GM23338 (cell line): ENCODE measurements around the gene PNLIP. TPM values are rescaled to one million over a fixed set of nuclear protein-coding genes. Genes with fewer than 3 reads are reported as not detected.

ENCODE experiments used
- ATAC-seq: fragments of 200-7000 bp; cut with Tn5 transposase; 3 replicates; pipeline ENCODE4 v1.9.1; 2020
- DNase-seq: peaks from one replicate; pipeline ENCODE4 v3.0.0-alpha.2; 2015; ENCODE audit warnings: low spot score
- H2AFZ ChIP-seq: fragments of 200-600 bp; sonication (generic); 2 replicates; pipeline ENCODE4 v1.8.0; 2016; ENCODE audit warnings: antibody characterized with exemption, mild to moderate bottlenecking, moderate library complexity
- H3F3A ChIP-seq: fragments of 200-600 bp; sonication (generic); replicated peaks from 2 replicates; pipeline ENCODE4 v1.8.0; 2017; ENCODE audit warnings: antibody characterized with exemption, mixed run types, low read depth
- H3K27ac ChIP-seq: fragments of 200-600 bp; sonication (generic); 2 replicates; pipeline ENCODE4 v1.6.1; 2016; ENCODE audit warnings: low read depth
- H3K27me3 ChIP-seq: fragments of 200-600 bp; sonication (generic); 2 replicates; pipeline ENCODE4 v1.8.0; 2016; ENCODE audit warnings: mild to moderate bottlenecking, mixed run types, moderate library complexity; ENCODE audit not compliant: insufficient read depth
- H3K36me3 ChIP-seq: fragments of 200-600 bp; sonication (generic); 2 replicates; pipeline ENCODE4 v1.8.0; 2016; ENCODE audit warnings: mild to moderate bottlenecking; ENCODE audit not compliant: insufficient read depth
- H3K4me1 ChIP-seq: fragments of 200-600 bp; sonication (generic); 2 replicates; pipeline ENCODE4 v1.8.0; 2016; ENCODE audit warnings: mild to moderate bottlenecking, moderate library complexity; ENCODE audit not compliant: insufficient read depth
- H3K4me2 ChIP-seq: fragments of 200-600 bp; sonication (generic); 2 replicates; pipeline ENCODE4 v1.7.1; 2017; ENCODE audit warnings: mixed run types
- H3K4me3 ChIP-seq: fragments of 200-600 bp; sonication (generic); 2 replicates; pipeline ENCODE4 v1.6.1; 2016; ENCODE audit warnings: mixed run types
- H3K79me2 ChIP-seq: fragments of 200-600 bp; sonication (generic); replicated peaks from 2 replicates; pipeline ENCODE4 v1.8.0; 2017; ENCODE audit warnings: mild to moderate bottlenecking; ENCODE audit not compliant: insufficient read depth
- H3K9me2 ChIP-seq: fragments of 200-600 bp; sonication (generic); 2 replicates; pipeline ENCODE4 v1.8.0; 2017; ENCODE audit not compliant: insufficient read depth
- H4K20me1 ChIP-seq: fragments of 200-600 bp; sonication (generic); replicated peaks from 2 replicates; pipeline ENCODE4 v1.8.0; 2017; ENCODE audit warnings: mild to moderate bottlenecking; ENCODE audit not compliant: insufficient read depth
- H3K27ac Mint-ChIP-seq: 2 replicates; pipeline ENCODE4 v1.8.0; 2020; ENCODE audit warnings: inconsistent platforms, mild to moderate bottlenecking, moderate library complexity, mixed read lengths
- H3K27me3 Mint-ChIP-seq: 3 replicates; pipeline ENCODE4 v1.8.0; 2022; ENCODE audit warnings: low read depth, mild to moderate bottlenecking, moderate library complexity, mixed read lengths, inconsistent platforms; ENCODE audit not compliant: insufficient read depth, poor library complexity
- H3K36me3 Mint-ChIP-seq: 3 replicates; pipeline ENCODE4 v1.8.0; 2021; ENCODE audit warnings: low read depth, mild to moderate bottlenecking, inconsistent platforms, moderate library complexity, mixed read lengths
- H3K4me1 Mint-ChIP-seq: 3 replicates; pipeline ENCODE4 v1.8.0; 2020; ENCODE audit warnings: mild to moderate bottlenecking, inconsistent platforms, mixed read lengths
- H3K4me3 Mint-ChIP-seq: 3 replicates; pipeline ENCODE4 v1.8.0; 2021; ENCODE audit warnings: moderate library complexity, mild to moderate bottlenecking, inconsistent platforms, mixed read lengths
- H3K9me3 Mint-ChIP-seq: 3 replicates; pipeline ENCODE4 v1.8.0; 2020; ENCODE audit warnings: moderate library complexity, mild to moderate bottlenecking, inconsistent platforms, mixed read lengths
- CREB1 ChIP-seq: fragments of 250-450 bp; sonication (Bioruptor Pico); IDR thresholded peaks from 2 replicates; pipeline ENCODE4 v1.5.0; 2020; ENCODE audit warnings: low read depth, mild to moderate bottlenecking, moderate library complexity
- EZH2 ChIP-seq: fragments of 200-600 bp; sonication (generic); IDR thresholded peaks from one replicate; pipeline ENCODE4 v1.8.0; 2017; ENCODE audit warnings: antibody characterized with exemption, mild to moderate bottlenecking, low read depth; ENCODE audit not compliant: unreplicated experiment
- EZH2phosphoT487 ChIP-seq: fragments of 200-600 bp; sonication (generic); IDR thresholded peaks from one replicate; pipeline ENCODE4 v1.8.1; 2018; ENCODE audit warnings: antibody characterized with exemption; ENCODE audit not compliant: unreplicated experiment
- JUNB ChIP-seq: IDR thresholded peaks from one replicate; pipeline ENCODE4 v1.6.1; 2016; ENCODE audit warnings: antibody characterized with exemption; ENCODE audit not compliant: unreplicated experiment
- NANOG ChIP-seq: IDR thresholded peaks from 2 replicates; pipeline ENCODE4 v1.6.1; 2016; ENCODE audit warnings: antibody characterized with exemption, borderline replicate concordance
- POLR2AphosphoS5 ChIP-seq: IDR thresholded peaks from 2 replicates; pipeline ENCODE4 v1.6.1; 2016; ENCODE audit warnings: antibody characterized with exemption, low read depth
- ZNF114 ChIP-seq: fragments of 250-450 bp; sonication (Bioruptor Pico); IDR thresholded peaks from 2 replicates; pipeline ENCODE4 v1.5.0; 2020; ENCODE audit warnings: mild to moderate bottlenecking, moderate library complexity
- polyA plus RNA-seq: library from polyadenylated mRNA; unstranded; fragments of >200 nt; fragmentation: Nextera tagmentation; extraction: Ambion mirVana; gene quantifications from 2 replicates; pipeline ENCODE4 v1.2.1, GENCODE V29; 2016
- total RNA-seq: library from RNA; depleted of rRNA; stranded (reverse); fragments of >200 nt; shearing (Covaris generic); gene quantifications from 2 replicates; pipeline ENCODE4 v1.2.3, GENCODE V29; 2014
- TF ChIP-seq, protein P1 (sequence below): IDR thresholded peaks from one replicate; pipeline ENCODE4 v1.6.1; 2018; ENCODE audit warnings: antibody characterized with exemption; ENCODE audit not compliant: unreplicated experiment
- TF ChIP-seq, protein P2 (sequence below), 2 experiments: fragments of 200-600 bp in 1 of 2; sonication (generic) in 1 of 2; conservative IDR thresholded peaks; 2 replicates each; pipeline versions ENCODE4 v1.5.1 to v1.6.1; 2016 to 2017; ENCODE audit warnings: antibody characterized with exemption in 2 of 2, low read depth in 2 of 2, mild to moderate bottlenecking in 2 of 2, moderate library complexity in 1 of 2
- TF ChIP-seq, protein P3 (sequence below): IDR thresholded peaks from 2 replicates; pipeline ENCODE4 v1.6.1; 2016; ENCODE audit warnings: antibody characterized with exemption

PNLIP gene
- total and polyA plus RNA-seq, 2 experiments from 2014 or later, result not detected

DNA sequence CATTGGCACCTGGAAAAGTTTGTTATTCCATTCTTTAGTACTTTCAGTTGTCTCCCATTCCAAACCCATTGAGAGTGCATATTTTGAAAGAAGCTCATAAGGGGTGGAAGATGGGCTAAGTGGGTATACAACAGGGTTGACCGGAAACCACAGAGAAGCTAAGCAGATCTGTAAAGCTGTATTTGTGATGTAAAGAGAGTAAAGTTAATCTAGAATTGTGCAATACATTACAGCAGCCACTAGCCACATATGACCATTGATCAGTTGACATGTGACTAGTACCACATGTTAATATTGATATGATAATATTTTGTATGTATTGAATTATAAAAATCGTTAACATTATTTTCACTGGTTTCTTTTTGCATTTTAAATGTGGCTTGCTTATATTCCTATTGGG is 4.9 kb upstream of the PNLIP start:
- Mint-ChIP-seq H3K36me3 (no peaks in the 10 kb centered on the region), H3K27me3 (no peaks in the 10 kb centered on the region), H3K27ac (no peak overlapping the region), H3K9me3 (peaks cover 16% of the 10 kb centered on the region), H3K4me3 (no peak overlapping the region), H3K4me1 (peaks cover 15% of the 10 kb centered on the region; the same call in 2 of the 3 replicates)
- Histone ChIP-seq H3K4me1 (peaks cover 13% of the 10 kb centered on the region; the same call in 1 of the 2 replicates), H2AFZ (no peak overlapping the region), H3K4me3 (no peak overlapping the region), H3F3A (no peaks in the 10 kb centered on the region), H3K36me3 (peaks cover 10% of the 10 kb centered on the region; the same call in 1 of the 2 replicates), H3K9me2 (peaks cover 3% of the 10 kb centered on the region), H3K4me2 (no peak overlapping the region), H4K20me1 (no peaks in the 10 kb centered on the region), H3K27me3 (no peaks in the 10 kb centered on the region), H3K27ac (no peak overlapping the region), H3K79me2 (no peaks in the 10 kb centered on the region)
- DNase-seq, result no peak
- TF ChIP-seq, protein P1, sequence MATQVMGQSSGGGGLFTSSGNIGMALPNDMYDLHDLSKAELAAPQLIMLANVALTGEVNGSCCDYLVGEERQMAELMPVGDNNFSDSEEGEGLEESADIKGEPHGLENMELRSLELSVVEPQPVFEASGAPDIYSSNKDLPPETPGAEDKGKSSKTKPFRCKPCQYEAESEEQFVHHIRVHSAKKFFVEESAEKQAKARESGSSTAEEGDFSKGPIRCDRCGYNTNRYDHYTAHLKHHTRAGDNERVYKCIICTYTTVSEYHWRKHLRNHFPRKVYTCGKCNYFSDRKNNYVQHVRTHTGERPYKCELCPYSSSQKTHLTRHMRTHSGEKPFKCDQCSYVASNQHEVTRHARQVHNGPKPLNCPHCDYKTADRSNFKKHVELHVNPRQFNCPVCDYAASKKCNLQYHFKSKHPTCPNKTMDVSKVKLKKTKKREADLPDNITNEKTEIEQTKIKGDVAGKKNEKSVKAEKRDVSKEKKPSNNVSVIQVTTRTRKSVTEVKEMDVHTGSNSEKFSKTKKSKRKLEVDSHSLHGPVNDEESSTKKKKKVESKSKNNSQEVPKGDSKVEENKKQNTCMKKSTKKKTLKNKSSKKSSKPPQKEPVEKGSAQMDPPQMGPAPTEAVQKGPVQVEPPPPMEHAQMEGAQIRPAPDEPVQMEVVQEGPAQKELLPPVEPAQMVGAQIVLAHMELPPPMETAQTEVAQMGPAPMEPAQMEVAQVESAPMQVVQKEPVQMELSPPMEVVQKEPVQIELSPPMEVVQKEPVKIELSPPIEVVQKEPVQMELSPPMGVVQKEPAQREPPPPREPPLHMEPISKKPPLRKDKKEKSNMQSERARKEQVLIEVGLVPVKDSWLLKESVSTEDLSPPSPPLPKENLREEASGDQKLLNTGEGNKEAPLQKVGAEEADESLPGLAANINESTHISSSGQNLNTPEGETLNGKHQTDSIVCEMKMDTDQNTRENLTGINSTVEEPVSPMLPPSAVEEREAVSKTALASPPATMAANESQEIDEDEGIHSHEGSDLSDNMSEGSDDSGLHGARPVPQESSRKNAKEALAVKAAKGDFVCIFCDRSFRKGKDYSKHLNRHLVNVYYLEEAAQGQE, result no peak
- TF ChIP-seq EZH2phosphoT487 (no peak), POLR2AphosphoS5 (no peak), NANOG (no peak), JUNB (no peak), CREB1 (CRISPR knock-in tag) (no peak), EZH2 (no peak), ZNF114 (CRISPR knock-in tag) (no peak)
- TF ChIP-seq, protein P2, sequence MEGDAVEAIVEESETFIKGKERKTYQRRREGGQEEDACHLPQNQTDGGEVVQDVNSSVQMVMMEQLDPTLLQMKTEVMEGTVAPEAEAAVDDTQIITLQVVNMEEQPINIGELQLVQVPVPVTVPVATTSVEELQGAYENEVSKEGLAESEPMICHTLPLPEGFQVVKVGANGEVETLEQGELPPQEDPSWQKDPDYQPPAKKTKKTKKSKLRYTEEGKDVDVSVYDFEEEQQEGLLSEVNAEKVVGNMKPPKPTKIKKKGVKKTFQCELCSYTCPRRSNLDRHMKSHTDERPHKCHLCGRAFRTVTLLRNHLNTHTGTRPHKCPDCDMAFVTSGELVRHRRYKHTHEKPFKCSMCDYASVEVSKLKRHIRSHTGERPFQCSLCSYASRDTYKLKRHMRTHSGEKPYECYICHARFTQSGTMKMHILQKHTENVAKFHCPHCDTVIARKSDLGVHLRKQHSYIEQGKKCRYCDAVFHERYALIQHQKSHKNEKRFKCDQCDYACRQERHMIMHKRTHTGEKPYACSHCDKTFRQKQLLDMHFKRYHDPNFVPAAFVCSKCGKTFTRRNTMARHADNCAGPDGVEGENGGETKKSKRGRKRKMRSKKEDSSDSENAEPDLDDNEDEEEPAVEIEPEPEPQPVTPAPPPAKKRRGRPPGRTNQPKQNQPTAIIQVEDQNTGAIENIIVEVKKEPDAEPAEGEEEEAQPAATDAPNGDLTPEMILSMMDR (conservative IDR thresholded peaks at IDR 0.05; ENCODE audit: low read depth in 2 of 2), result no peak
- TF ChIP-seq, protein P3, sequence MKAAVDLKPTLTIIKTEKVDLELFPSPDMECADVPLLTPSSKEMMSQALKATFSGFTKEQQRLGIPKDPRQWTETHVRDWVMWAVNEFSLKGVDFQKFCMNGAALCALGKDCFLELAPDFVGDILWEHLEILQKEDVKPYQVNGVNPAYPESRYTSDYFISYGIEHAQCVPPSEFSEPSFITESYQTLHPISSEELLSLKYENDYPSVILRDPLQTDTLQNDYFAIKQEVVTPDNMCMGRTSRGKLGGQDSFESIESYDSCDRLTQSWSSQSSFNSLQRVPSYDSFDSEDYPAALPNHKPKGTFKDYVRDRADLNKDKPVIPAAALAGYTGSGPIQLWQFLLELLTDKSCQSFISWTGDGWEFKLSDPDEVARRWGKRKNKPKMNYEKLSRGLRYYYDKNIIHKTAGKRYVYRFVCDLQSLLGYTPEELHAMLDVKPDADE, result no peak
- no peak for ATAC-seq
